Keratinocyte (primary cell): ENCODE measurements around the gene ACSM3. TPM values are rescaled to one million over a fixed set of nuclear protein-coding genes. Genes with fewer than 3 reads are reported as not detected.
A peak's percentile ranks its signal among the peaks of the same experiment; 100 is the strongest.
"Not testable (repeated sequence)": the region's sequence is repeated elsewhere in the genome, so short reads cannot be mapped to it uniquely, and the experiment has no call there.

ENCODE experiments used
- DNase-seq: peaks from one replicate; pipeline ENCODE4 v3.0.0-alpha.2; 2011; ENCODE audit warnings: low read depth, missing footprints, low spot score
- FAIRE-seq: peaks from 2 replicates; lab custom pipeline; 2011; peaks lifted over from hg19 to GRCh38; lab: Jason Lieb, UNC
- H2AFZ ChIP-seq: 2 replicates; pipeline ENCODE4 v1.6.0; 2012; ENCODE audit warnings: low read length, control low read depth, inconsistent platforms; ENCODE audit not compliant: control insufficient read depth
- H3K27ac ChIP-seq: 2 replicates; pipeline ENCODE4 v1.5.1; 2011; ENCODE audit warnings: low read length; ENCODE audit not compliant: control insufficient read depth, insufficient read depth
- H3K27me3 ChIP-seq: 3 replicates; pipeline ENCODE4 v1.6.0; 2011; ENCODE audit warnings: low read length; ENCODE audit not compliant: control insufficient read depth, insufficient read depth; ENCODE audit errors: extremely low read depth
- H3K36me3 ChIP-seq, 2 experiments: 2 replicates in 1 of 2; 3 replicates in 1 of 2; pipeline ENCODE4 v1.5.1; 2011; ENCODE audit warnings: low read length in 2 of 2, mild to moderate bottlenecking in 1 of 2; ENCODE audit not compliant: control insufficient read depth in 2 of 2, insufficient read depth in 2 of 2; ENCODE audit errors: extremely low read depth in 1 of 2
- H3K4me1 ChIP-seq: 3 replicates; pipeline ENCODE4 v1.5.1; 2011; ENCODE audit warnings: low read length; ENCODE audit not compliant: control insufficient read depth, insufficient read depth; ENCODE audit errors: extremely low read depth
- H3K4me2 ChIP-seq: 3 replicates; pipeline ENCODE4 v1.6.0; 2011; ENCODE audit warnings: low read depth, low read length; ENCODE audit not compliant: control insufficient read depth, insufficient read depth; ENCODE audit errors: extremely low read depth
- H3K4me3 ChIP-seq, 3 experiments: fragments of 200-600 bp in 1 of 3; sonication (generic) in 1 of 3; 2 replicates in 2 of 3; 3 replicates in 1 of 3; pipeline ENCODE4 v1.5.1; 2011 to 2016; ENCODE audit warnings: low read length in 3 of 3, mild to moderate bottlenecking in 3 of 3, control low read depth in 2 of 3, inconsistent platforms in 1 of 3, low read depth in 1 of 3, mixed read lengths in 1 of 3, mixed run types in 1 of 3, moderate library complexity in 1 of 3; ENCODE audit not compliant: control insufficient read depth in 2 of 3, insufficient read depth in 2 of 3; ENCODE audit errors: extremely low read depth in 1 of 3
- H3K79me2 ChIP-seq: 2 replicates; pipeline ENCODE4 v1.6.0; 2012; ENCODE audit warnings: low read length; ENCODE audit not compliant: control insufficient read depth, insufficient read depth
- H3K9ac ChIP-seq: 3 replicates; pipeline ENCODE4 v1.6.0; 2011; ENCODE audit warnings: low read length; ENCODE audit not compliant: control insufficient read depth, insufficient read depth; ENCODE audit errors: extremely low read depth
- H3K9me1 ChIP-seq: 3 replicates; pipeline ENCODE4 v1.6.0; 2011; ENCODE audit warnings: low read length; ENCODE audit not compliant: control insufficient read depth, insufficient read depth; ENCODE audit errors: extremely low read depth
- H3K9me3 ChIP-seq: 2 replicates; pipeline ENCODE4 v1.5.1; 2012; ENCODE audit warnings: low read depth, low read length; ENCODE audit not compliant: control insufficient read depth
- H4K20me1 ChIP-seq: 3 replicates; pipeline ENCODE4 v1.6.0; 2011; ENCODE audit warnings: low read length; ENCODE audit not compliant: control insufficient read depth, insufficient read depth; ENCODE audit errors: extremely low read depth
- EZH2 ChIP-seq: IDR thresholded peaks from one replicate; pipeline ENCODE4 v1.6.1; 2012; ENCODE audit warnings: inconsistent platforms, mild to moderate bottlenecking, low read length, moderate library complexity
- dilution Hi-C: fragments of 300-500 bp; cut with MboI; formaldehyde crosslinking; loops from one replicate; pipeline ENCODE4 v1.7.0; 2020; ENCODE audit warnings: low sequenced_read_pairs; ENCODE audit not compliant: extremely low pct_ligation_motif_present
- polyA plus RNA-seq, 5 experiments: library from polyadenylated mRNA; depleted of rRNA in 3 of 5; stranded (reverse) in 3 of 5; stranded (forward) in 1 of 5; unstranded in 1 of 5; fragments of >200 nt; gene quantifications; 1 replicate in 1 of 5; 2 replicates in 3 of 5; 3 replicates in 1 of 5; pipeline versions ENCODE4 v1.2.1 to v1.2.3, GENCODE V29; 2011 to 2012; ENCODE audit warnings: missing spikeins in 2 of 5, low read depth in 1 of 5, low replicate concordance in 1 of 5
- TF ChIP-seq, protein P1 (sequence below), 3 experiments: IDR thresholded peaks in 1 of 3; conservative IDR thresholded peaks in 1 of 3; optimal IDR thresholded peaks in 1 of 3; 2 replicates in 2 of 3; 3 replicates in 1 of 3; pipeline versions ENCODE3 to v1.5.1; 2011; ENCODE audit warnings: low read length in 3 of 3, mild to moderate bottlenecking in 3 of 3, moderate library complexity in 2 of 3, control low read depth in 1 of 3, inconsistent platforms in 1 of 3; ENCODE audit not compliant: insufficient read depth in 2 of 3; ENCODE audit errors: extremely low read depth in 1 of 3

The ACSM3 gene
- polyA plus RNA-seq, 1 donor (not counting 4 experiments of a cell fraction or from before 2014, with no cell fraction given) = 0.38 TPM

DNA sequence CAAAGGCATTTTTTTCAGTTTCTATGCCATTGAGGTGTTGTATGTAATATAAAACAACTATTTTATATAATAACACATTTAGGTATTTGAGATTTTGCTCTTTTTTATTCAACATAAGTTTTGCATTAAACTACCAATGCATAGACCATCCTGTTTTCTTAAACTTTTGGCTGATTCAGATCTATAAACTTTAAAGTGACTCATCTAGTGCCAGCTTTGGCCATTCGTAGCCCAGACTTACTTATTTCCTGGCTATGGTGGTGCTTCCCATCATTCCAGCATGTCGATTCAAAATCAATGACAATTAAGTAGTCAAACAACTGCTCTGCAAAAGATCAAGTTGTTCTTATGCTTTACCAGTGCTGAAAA is 39.4 kb downstream of the ACSM3 start:
- no peaks in the 10 kb centered on the region for H3K9me3 ChIP-seq
- H3K36me3 ChIP-seq = no peaks in the 10 kb centered on the region
- no peaks in the 10 kb centered on the region for H3K9me1 ChIP-seq
- no peaks in the 10 kb centered on the region for H3K27me3 ChIP-seq
- FAIRE-seq (no peak), DNase-seq (no peak)
- dilution Hi-C loops = no loop called here
- no peak overlapping the region for H2AFZ ChIP-seq
- no peaks in the 10 kb centered on the region for H4K20me1 ChIP-seq
- TF ChIP-seq, protein P1, sequence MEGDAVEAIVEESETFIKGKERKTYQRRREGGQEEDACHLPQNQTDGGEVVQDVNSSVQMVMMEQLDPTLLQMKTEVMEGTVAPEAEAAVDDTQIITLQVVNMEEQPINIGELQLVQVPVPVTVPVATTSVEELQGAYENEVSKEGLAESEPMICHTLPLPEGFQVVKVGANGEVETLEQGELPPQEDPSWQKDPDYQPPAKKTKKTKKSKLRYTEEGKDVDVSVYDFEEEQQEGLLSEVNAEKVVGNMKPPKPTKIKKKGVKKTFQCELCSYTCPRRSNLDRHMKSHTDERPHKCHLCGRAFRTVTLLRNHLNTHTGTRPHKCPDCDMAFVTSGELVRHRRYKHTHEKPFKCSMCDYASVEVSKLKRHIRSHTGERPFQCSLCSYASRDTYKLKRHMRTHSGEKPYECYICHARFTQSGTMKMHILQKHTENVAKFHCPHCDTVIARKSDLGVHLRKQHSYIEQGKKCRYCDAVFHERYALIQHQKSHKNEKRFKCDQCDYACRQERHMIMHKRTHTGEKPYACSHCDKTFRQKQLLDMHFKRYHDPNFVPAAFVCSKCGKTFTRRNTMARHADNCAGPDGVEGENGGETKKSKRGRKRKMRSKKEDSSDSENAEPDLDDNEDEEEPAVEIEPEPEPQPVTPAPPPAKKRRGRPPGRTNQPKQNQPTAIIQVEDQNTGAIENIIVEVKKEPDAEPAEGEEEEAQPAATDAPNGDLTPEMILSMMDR (optimal IDR thresholded peaks at IDR 0.05 in 1 of 3, IDR thresholded peaks at IDR 0.05 in 1 of 3, conservative IDR thresholded peaks at IDR 0.05 in 1 of 3; ENCODE audit: extremely low read depth in 1 of 3, insufficient read depth in 2 of 3, low read length in 3 of 3) = no peak
- TF ChIP-seq EZH2 = no peak
- H3K9ac ChIP-seq = no peak overlapping the region
- peaks cover 7% of the 10 kb centered on the region for H3K4me1 ChIP-seq
- no peak overlapping the region for H3K4me2 ChIP-seq
- no peak overlapping the region for H3K4me3 ChIP-seq
- H3K79me2 ChIP-seq = peaks cover 2% of the 10 kb centered on the region
- H3K27ac ChIP-seq = no peak overlapping the region

DNA sequence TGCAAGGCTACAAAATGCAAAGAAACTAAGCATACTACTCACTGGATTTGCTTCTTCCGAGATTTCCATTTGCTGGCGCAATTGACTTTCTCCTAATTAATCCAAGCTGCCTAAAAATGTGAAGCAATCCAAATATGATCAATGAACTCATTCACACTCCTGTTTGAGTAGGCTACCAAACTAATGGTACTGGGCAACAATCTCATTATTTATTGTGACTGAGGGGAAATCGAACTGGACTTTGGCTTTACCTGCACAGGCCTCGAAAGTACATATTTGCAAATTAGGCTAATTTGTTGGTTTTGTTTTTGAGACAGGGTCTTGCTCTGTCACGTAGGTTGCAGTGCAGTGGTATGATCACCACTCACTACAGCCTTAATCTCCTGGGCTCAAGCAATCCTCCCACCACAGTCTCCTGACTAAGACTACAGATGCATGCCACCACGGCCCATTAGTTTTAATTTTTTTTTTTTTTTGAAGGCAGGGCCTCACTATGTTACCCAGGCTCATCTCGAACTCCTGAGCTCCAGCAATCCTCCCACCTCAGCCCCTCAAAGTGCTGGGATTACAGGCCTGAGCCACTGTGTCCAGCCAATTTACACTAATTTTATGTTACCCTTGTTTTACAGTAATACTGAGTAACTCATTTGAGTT is 39.9 kb downstream of the ACSM3 start:
- no peak overlapping the region for H3K9ac ChIP-seq
- H3K9me1 ChIP-seq = no peaks in the 10 kb centered on the region
- no peak for FAIRE-seq
- DNase-seq = no peak
- no peak overlapping the region for H2AFZ ChIP-seq
- no peak overlapping the region for H3K4me3 ChIP-seq
- dilution Hi-C loops = no loop called here
- no peaks in the 10 kb centered on the region for H3K27me3 ChIP-seq
- H4K20me1 ChIP-seq = no peaks in the 10 kb centered on the region
- H3K27ac ChIP-seq = no peak overlapping the region
- peaks cover 7% of the 10 kb centered on the region for H3K4me1 ChIP-seq
- TF ChIP-seq EZH2 = no peak
- TF ChIP-seq, protein P1 (optimal IDR thresholded peaks at IDR 0.05 in 1 of 3, IDR thresholded peaks at IDR 0.05 in 1 of 3, conservative IDR thresholded peaks at IDR 0.05 in 1 of 3; ENCODE audit: extremely low read depth in 1 of 3, insufficient read depth in 2 of 3, low read length in 3 of 3) = no peak
- no peaks in the 10 kb centered on the region for H3K36me3 ChIP-seq
- peaks cover 2% of the 10 kb centered on the region for H3K79me2 ChIP-seq
- H3K4me2 ChIP-seq = no peak overlapping the region
- H3K9me3 ChIP-seq = no peaks in the 10 kb centered on the region

DNA sequence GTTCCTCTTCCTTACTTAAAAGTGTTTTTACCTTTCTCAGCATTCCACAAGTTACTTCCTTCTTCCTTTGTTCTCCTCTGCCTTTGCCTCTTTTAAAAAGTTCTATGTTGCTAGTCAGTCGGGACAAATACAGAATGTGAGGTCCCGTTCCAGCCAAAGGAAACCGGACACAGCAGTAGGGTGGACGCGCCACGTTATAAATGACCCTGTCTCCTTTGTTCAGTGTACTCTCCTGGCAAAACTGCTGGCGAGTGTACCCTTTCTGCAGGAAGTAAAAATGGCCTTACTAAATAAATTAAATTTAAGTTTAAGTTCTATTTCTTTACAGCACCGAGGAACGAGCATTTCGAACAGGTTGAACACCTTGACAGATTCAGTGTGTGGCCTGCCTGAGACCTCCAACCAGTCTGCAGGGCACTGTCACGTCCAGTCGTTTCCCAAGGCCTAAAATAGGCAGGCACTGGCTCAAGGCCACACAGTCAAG is 41.9 kb downstream of the ACSM3 start:
- H3K9me3 ChIP-seq, H3K79me2 ChIP-seq, H3K36me3 ChIP-seq, H3K4me1 ChIP-seq, dilution Hi-C loops, H4K20me1 ChIP-seq, FAIRE-seq, DNase-seq, H3K27me3 ChIP-seq, H3K9me1 ChIP-seq: not testable (repeated sequence)
- H3K4me2 ChIP-seq = peak overlapping the region; percentile 88
- H3K4me3 ChIP-seq = peak overlapping the region; percentile 86 to 95 (median 93)
- peak overlapping the region; percentile 96 for H2AFZ ChIP-seq
- H3K27ac ChIP-seq = peak overlapping the region; percentile 89
- H3K9ac ChIP-seq = peak overlapping the region; percentile 89
